ENCODE results near the gene ZNRF3.

DNA sequence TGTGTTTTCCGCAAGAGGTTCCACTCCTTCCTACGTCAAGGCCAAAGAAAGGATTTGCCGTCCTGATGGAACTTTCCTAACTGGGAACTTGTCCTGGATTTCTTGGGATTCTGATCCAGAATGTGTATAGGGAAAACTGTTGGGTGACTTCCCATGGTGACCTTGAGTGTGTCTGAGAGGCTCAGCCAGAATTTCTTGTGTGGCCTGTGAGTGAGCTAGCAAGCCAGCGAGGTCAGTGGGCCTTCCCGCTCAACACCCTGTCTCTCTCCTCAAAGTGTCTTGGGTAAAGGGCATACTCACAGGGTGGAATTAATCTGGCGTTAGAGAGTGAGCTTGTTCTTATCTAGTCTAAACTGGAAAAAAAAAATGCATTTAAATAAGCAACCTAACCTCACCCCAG, 20.4 kb downstream of the ZNRF3 start:
- TF ChIP-seq, protein P1, sequence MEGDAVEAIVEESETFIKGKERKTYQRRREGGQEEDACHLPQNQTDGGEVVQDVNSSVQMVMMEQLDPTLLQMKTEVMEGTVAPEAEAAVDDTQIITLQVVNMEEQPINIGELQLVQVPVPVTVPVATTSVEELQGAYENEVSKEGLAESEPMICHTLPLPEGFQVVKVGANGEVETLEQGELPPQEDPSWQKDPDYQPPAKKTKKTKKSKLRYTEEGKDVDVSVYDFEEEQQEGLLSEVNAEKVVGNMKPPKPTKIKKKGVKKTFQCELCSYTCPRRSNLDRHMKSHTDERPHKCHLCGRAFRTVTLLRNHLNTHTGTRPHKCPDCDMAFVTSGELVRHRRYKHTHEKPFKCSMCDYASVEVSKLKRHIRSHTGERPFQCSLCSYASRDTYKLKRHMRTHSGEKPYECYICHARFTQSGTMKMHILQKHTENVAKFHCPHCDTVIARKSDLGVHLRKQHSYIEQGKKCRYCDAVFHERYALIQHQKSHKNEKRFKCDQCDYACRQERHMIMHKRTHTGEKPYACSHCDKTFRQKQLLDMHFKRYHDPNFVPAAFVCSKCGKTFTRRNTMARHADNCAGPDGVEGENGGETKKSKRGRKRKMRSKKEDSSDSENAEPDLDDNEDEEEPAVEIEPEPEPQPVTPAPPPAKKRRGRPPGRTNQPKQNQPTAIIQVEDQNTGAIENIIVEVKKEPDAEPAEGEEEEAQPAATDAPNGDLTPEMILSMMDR (IDR thresholded peaks at IDR 0.05; ENCODE audit: insufficient read depth, low read length, poor library complexity, severe bottlenecking) = no peak
- TF ChIP-seq EZH2phosphoT487 (conservative IDR thresholded peaks at IDR 0.05; ENCODE audit: low read length) = no peak

Data from SU-DHL-6 (cell line).